Mucosa of descending colon (tissue), 3 donors: ENCODE data around the gene RINL. TPM values are rescaled to one million over a fixed set of nuclear protein-coding genes. Genes with fewer than 3 reads are reported as not detected.
A peak's percentile ranks its signal among the peaks of the same experiment; 100 is the strongest.

Experiments
- ATAC-seq: fragments of 200-7000 bp; cut with Tn5 transposase; one replicate; pipeline ENCODE4 v1.9.1; 2020; ENCODE audit warnings: mild to moderate bottlenecking, moderate library complexity
- DNase-seq, 3 donors: peaks; one replicate each; pipeline ENCODE4 v3.0.0-alpha.2; 2020
- H3K36me3 ChIP-seq: fragments of 200-600 bp; one replicate; pipeline ENCODE4 v1.8.0; 2021; ENCODE audit warnings: low read depth, mild to moderate bottlenecking
- H3K4me1 ChIP-seq: fragments of 200-600 bp; one replicate; pipeline ENCODE4 v1.8.0; 2021; ENCODE audit warnings: low read depth, mild to moderate bottlenecking
- H3K4me3 ChIP-seq: fragments of 200-600 bp; one replicate; pipeline ENCODE4 v1.8.0; 2021; ENCODE audit warnings: mild to moderate bottlenecking
- H3K9me3 ChIP-seq: fragments of 200-600 bp; one replicate; pipeline ENCODE4 v1.8.0; 2021; ENCODE audit warnings: mild to moderate bottlenecking
- intact Hi-C, 2 donors: fragments of 100-400 bp; cut with DNase I in 1 of 2; cut with micrococcal nuclease in 1 of 2; formaldehyde crosslinking; loops; one replicate each; pipeline versions ENCODE4 v1.11.0 to v1.11.1; 2022; cut with DNase I, micrococcal nuclease
- total RNA-seq, 3 donors: library from RNA; stranded (reverse); fragmentation: NEBNext Ultra II Directional in 2 of 3; extraction: Animal tissue kit (Norgen Biotek cat#: 25700) in 2 of 3; gene quantifications; one replicate each; pipeline versions ENCODE4 v1.2.1 to v1.2.4, GENCODE V29; 2021 to 2023
- TF ChIP-seq, protein P1 (sequence below): fragments of 200-600 bp; IDR thresholded peaks from one replicate; pipeline ENCODE4 v1.8.0; 2022; ENCODE audit warnings: antibody characterized with exemption, mild to moderate bottlenecking
- donor health status: DM: no; HTN: no; CAD: no; lungs with moderate emphysema.
- donor health status: DM: no; HTN: no; CAD: no.
- donor health status: DM: no; HTN: yes; CAD: no.

RINL gene
- total RNA-seq, 3 donors from 2014 or later: 3.8 to 5.4 (median 5.2) TPM

GRCh38 chr19:38849860-38850435 is 28.1 kb downstream of the RINL start, which contains the start of gene HNRNPL:
Gene HNRNPL, minus strand, starts transcription at chr19:38849986. Its CDS starts 20 bp downstream, at chr19:38849966.
- Histone ChIP-seq H3K9me3 (no peaks in the 10 kb centered on the region), H3K36me3 (peaks cover 16% of the 10 kb centered on the region), H3K4me3 (peak within 1 kb of the TSS; percentile 90), H3K4me1 (peaks cover 27% of the 10 kb centered on the region)
- intact Hi-C loops: no loop called here
- ATAC-seq: peak; percentile 79
- TF ChIP-seq, protein P1, sequence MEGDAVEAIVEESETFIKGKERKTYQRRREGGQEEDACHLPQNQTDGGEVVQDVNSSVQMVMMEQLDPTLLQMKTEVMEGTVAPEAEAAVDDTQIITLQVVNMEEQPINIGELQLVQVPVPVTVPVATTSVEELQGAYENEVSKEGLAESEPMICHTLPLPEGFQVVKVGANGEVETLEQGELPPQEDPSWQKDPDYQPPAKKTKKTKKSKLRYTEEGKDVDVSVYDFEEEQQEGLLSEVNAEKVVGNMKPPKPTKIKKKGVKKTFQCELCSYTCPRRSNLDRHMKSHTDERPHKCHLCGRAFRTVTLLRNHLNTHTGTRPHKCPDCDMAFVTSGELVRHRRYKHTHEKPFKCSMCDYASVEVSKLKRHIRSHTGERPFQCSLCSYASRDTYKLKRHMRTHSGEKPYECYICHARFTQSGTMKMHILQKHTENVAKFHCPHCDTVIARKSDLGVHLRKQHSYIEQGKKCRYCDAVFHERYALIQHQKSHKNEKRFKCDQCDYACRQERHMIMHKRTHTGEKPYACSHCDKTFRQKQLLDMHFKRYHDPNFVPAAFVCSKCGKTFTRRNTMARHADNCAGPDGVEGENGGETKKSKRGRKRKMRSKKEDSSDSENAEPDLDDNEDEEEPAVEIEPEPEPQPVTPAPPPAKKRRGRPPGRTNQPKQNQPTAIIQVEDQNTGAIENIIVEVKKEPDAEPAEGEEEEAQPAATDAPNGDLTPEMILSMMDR: peak; percentile 12
- peak in 2 of 3 donors; percentile 99 for DNase-seq

DNA sequence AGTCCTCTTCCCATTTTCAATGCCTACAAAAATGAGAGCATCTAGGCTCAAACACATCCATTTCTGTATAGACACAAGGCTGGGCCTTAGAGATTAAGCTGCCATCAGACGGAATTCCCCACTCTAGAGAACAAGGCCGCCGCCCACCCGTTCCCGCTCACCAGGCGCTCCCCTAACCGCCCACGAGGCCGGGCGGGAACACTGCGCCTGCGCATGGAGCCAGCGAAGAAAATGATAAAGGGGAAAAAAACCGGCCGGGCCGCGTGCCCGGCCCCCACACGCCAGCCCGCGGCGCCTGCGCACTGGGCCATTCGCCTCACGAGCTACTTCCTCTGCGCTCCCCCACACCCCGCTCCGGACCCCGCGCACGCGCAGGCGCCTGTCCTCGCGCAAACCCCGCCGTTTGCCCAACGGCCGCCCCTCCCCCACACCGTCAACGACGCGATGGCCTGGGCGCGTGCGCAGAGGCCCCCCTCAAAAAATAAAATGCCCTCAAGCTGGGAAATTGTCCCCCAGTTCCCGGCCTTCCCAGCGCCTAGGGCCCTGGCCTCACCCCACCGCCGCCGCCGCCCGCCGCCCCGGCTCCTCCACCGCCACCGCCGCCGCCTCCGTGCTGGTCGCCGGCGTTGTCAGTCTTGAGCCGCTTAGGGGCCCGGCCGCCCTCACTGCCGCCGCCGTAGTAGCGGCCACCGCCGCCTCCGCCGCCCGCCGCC is 28.8 kb downstream of the RINL start:
- DNase-seq: peak; percentile 97 to 99 (median 98)
- intact Hi-C loops: no loop called here
- Histone ChIP-seq H3K4me1 (peaks cover 27% of the 10 kb centered on the region), H3K9me3 (no peaks in the 10 kb centered on the region), H3K4me3 (peak overlapping the region; percentile 90), H3K36me3 (peaks cover 20% of the 10 kb centered on the region)
- TF ChIP-seq, protein P1: no peak
- peak; percentile 59 for ATAC-seq

DNA sequence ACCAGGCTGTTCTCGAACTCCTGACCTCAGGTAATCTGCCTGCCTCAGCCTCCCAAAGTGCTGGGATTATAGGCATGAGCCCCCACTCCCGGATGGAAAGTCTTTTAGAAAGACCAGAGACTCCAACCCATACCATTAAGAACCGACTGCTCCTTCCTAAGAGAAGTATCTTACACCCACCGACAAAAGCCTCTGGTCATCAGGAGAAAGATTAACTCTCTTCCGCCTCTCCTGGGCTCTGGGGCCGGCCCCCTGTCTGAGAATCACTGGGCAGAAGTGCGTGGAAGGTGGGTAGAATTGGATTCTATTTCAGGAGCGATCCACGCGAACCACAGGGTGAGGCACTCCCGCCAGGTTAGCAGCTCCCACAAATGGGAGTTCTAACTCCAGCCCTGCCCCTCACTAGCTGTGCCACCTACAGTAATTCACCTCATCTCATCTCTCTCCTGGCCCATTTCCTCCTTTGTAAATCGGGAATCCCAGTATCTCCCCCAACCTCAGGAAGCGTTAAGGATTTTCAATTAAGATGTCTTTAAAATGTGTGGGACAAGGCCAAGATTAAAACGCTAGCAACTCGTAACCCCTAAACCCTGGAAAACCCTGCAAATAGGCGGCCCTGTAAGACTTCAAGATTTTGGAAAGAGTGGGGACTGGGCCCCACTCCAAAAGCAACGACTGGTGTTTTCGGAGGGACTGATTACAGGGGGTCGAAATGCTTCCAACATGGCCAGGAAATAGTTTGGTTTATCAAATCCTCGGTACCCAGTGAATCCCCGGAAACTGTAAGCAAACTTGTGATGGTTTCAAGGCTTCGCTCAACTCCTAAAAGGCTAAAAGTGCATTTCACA is 29.6 kb downstream of the RINL start:
- H3K4me3 ChIP-seq: peak overlapping the region; percentile 90
- DNase-seq (peak in 2 of 3 donors; percentile 34 to 45), ATAC-seq (no peak)
- no peaks in the 10 kb centered on the region for H3K9me3 ChIP-seq
- peaks cover 27% of the 10 kb centered on the region for H3K4me1 ChIP-seq
- TF ChIP-seq, protein P1: no peak
- intact Hi-C loops: no loop called here
- peaks cover 28% of the 10 kb centered on the region for H3K36me3 ChIP-seq

DNA sequence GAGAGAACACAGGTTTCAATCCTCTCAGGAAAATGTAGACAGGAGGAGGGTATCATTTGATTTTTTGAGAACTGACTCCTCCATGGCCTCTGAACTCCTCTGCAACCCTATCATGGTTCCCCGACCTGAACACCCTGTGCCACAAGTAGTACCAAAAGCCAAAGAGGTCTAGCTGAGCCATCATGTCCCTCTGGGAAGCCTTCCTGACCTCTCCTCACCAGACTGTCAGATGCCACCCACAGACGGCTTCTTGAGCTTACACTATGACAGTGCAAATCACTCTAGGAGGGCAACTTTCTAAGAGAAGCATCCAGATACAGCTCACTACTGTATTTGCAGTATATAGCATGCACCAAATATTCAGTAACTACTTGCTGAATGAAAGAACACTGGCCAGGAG is 32.0 kb downstream of the RINL start:
- H3K4me3 ChIP-seq: no peak overlapping the region
- intact Hi-C loops: no loop called here
- TF ChIP-seq, protein P1: no peak
- H3K9me3 ChIP-seq: no peaks in the 10 kb centered on the region
- peaks cover 20% of the 10 kb centered on the region for H3K4me1 ChIP-seq
- ATAC-seq (no peak), DNase-seq (no peak)
- peaks cover 45% of the 10 kb centered on the region for H3K36me3 ChIP-seq

DNA sequence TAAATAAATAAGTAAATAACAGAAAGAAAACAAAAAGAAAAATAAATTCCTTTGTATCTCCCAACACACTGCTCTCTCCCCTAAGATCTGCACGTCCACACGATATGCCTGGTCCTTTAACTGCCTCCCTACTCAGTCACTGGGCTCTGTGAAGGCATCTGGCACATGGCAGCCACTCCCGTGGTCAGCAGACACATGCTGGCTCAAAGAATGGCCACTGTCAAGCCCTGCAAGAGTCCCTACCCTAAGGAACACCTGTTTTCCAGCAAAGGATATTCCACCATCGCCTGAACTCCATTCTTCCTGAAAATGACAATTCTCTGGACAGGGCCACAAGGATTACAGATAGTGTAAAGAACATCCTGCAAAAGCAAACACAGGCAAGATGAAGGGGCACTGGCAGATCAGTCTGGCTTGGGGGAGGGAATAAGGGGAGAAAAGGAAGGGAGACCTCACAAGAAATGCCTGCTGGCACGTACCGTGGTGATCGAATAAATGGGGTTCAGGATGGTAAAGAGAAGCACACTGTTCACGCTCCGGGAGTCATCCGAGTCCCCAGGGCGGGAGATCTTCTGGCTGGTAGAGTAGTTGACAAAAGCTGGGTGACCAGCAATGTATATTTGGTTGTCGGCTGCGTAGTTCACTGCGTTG is 32.6 kb downstream of the RINL start:
- Histone ChIP-seq H3K36me3 (peaks cover 45% of the 10 kb centered on the region), H3K9me3 (no peaks in the 10 kb centered on the region), H3K4me3 (no peak overlapping the region), H3K4me1 (peaks cover 20% of the 10 kb centered on the region)
- no peak for ATAC-seq
- TF ChIP-seq, protein P1: no peak
- intact Hi-C loops: no loop called here
- peak in 2 of 3 donors; percentile 14 to 23 for DNase-seq
